Activated CD8-positive, alpha-beta memory T cell treated with anti-CD3 and anti-CD28 coated beads, Interleukin-2, amount 10 ng/mL, durations not matched to agents 7 days and 5 days (primary cell): ENCODE measurements around the gene UGT1A5. TPM values are rescaled to one million over a fixed set of nuclear protein-coding genes. Genes with fewer than 3 reads are reported as not detected.

Experiments
- ATAC-seq: fragments of 150-1000 bp; cut with Tn5 transposase; one replicate; pipeline ENCODE4 v1.10.0; 2021; ENCODE audit warnings: moderate library complexity
- CTCF ChIA-PET: fragments of 350-600 bp; sonication (Branson Sonifier 250); formaldehyde crosslinking; loops from one replicate; lab custom pipeline; 2021; ENCODE audit warnings: antibody characterized with exemption; lab: Charles Lee
- DNase-seq: peaks from one replicate; pipeline ENCODE4 v3.0.0-alpha.2; 2020
- H3K27ac Mint-ChIP-seq: one replicate; pipeline ENCODE4 v1.8.0; 2021; ENCODE audit warnings: mild to moderate bottlenecking, mixed read lengths
- H3K27me3 Mint-ChIP-seq: one replicate; pipeline ENCODE4 v1.8.0; 2021; ENCODE audit warnings: mixed read lengths
- H3K36me3 Mint-ChIP-seq: one replicate; pipeline ENCODE4 v1.8.0; 2021; ENCODE audit warnings: mild to moderate bottlenecking, mixed read lengths
- H3K4me1 Mint-ChIP-seq: one replicate; pipeline ENCODE4 v1.8.0; 2021; ENCODE audit warnings: mixed read lengths
- H3K4me3 Mint-ChIP-seq: one replicate; pipeline ENCODE4 v1.8.0; 2021; ENCODE audit warnings: mild to moderate bottlenecking, moderate library complexity, mixed read lengths
- H3K9me3 Mint-ChIP-seq: one replicate; pipeline ENCODE4 v1.8.0; 2022; ENCODE audit warnings: low read depth, mixed read lengths
- total RNA-seq, 2 experiments: library from RNA; stranded (reverse); gene quantifications; one replicate each; pipeline ENCODE4 v1.2.3, GENCODE V29; 2021

Gene UGT1A5
- total RNA-seq, 2 experiments from 2014 or later, result not detected

- no peak for ATAC-seq
- CTCF ChIA-PET, result no interaction called here
- Mint-ChIP-seq H3K4me3 (no peak overlapping the region), H3K9me3 (no peaks in the 10 kb centered on the region), H3K27me3 (peaks cover 21% of the 10 kb centered on the region), H3K27ac (no peak overlapping the region), H3K4me1 (no peaks in the 10 kb centered on the region), H3K36me3 (no peaks in the 10 kb centered on the region)
- no peak for DNase-seq
These were observed 104.1 kb downstream of the UGT1A5 start for GRCh38 chr2:233816771-233817170.

GRCh38 chr2:233817361-233817911, 104.7 kb downstream of the UGT1A5 start:
- Mint-ChIP-seq H3K27ac (no peak overlapping the region), H3K27me3 (peaks cover 21% of the 10 kb centered on the region), H3K4me1 (no peaks in the 10 kb centered on the region), H3K36me3 (no peaks in the 10 kb centered on the region), H3K4me3 (no peak overlapping the region), H3K9me3 (no peaks in the 10 kb centered on the region)
- DNase-seq (no peak), ATAC-seq (no peak)
- CTCF ChIA-PET, result no interaction called here

DNA sequence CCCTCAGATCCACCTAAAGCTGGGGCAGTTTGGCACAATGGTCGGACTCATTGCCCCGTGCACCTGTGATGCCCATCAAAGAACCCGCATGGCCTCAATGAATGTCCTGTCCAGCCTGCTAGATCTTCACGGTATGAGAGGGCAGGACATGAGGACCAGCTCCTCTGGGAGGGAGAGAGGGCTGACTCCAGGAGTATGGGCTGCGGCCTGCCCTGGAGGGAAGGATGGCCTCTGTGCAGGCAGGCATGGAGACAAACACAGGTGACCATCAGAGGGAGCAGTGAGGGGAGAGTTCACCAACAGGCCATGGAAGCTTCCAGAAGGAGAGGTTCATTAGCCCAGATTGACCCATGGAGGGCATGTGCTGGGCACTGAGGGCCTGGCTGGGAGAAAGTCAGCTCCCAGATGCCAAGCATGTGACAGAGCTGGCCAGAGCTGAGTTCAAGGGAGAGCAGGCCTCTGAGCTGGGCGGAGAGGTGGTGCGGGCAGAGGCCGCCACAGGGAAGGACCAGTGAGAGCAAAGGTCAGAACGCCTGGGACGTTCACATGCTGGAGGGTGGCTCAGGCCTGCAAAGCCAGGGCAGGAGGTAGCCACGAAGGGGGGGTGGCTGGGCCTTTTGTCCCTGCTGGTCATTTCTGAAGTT, 105.4 kb downstream of the UGT1A5 start:
- Mint-ChIP-seq H3K4me1 (no peaks in the 10 kb centered on the region), H3K9me3 (no peaks in the 10 kb centered on the region), H3K36me3 (no peaks in the 10 kb centered on the region), H3K27ac (no peak overlapping the region), H3K4me3 (no peak overlapping the region), H3K27me3 (peaks cover 21% of the 10 kb centered on the region)
- ATAC-seq, result no peak
- no peak for DNase-seq
- CTCF ChIA-PET, result no interaction called here

GRCh38 chr2:233818639-233819621, 106.2 kb downstream of the UGT1A5 start:
- H3K4me1 Mint-ChIP-seq, result no peaks in the 10 kb centered on the region
- H3K4me3 Mint-ChIP-seq, result no peak overlapping the region
- CTCF ChIA-PET, result no interaction called here
- no peaks in the 10 kb centered on the region for H3K36me3 Mint-ChIP-seq
- H3K27ac Mint-ChIP-seq, result no peak overlapping the region
- peaks cover 16% of the 10 kb centered on the region for H3K27me3 Mint-ChIP-seq
- no peak for ATAC-seq
- H3K9me3 Mint-ChIP-seq, result no peaks in the 10 kb centered on the region
- no peak for DNase-seq

- Mint-ChIP-seq H3K27ac (no peak overlapping the region), H3K36me3 (no peaks in the 10 kb centered on the region), H3K9me3 (no peaks in the 10 kb centered on the region), H3K4me3 (no peak overlapping the region), H3K27me3 (peaks cover 13% of the 10 kb centered on the region), H3K4me1 (no peaks in the 10 kb centered on the region)
- DNase-seq (no peak), ATAC-seq (no peak)
- CTCF ChIA-PET, result no interaction called here
These were observed 107.4 kb downstream of the UGT1A5 start for GRCh38 chr2:233819884-233820773.

DNA sequence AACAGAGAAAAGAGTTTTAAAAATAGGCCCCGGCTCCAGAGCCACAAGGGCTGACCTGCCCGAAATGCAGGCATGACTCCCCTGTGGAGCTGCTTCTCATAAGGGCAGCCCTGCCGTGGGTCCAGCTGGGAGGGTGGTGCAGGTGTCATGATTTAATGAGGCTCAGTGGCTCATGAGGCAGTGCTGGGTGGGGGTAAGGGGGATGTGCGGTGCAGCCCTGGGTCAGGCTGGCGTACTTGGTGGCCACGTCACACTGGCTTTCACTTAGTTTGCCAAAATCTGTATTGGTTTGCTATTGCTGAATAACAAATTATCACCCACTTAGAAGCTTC, 108.0 kb downstream of the UGT1A5 start:
- H3K27me3 Mint-ChIP-seq, result peaks cover 14% of the 10 kb centered on the region
- no peaks in the 10 kb centered on the region for H3K36me3 Mint-ChIP-seq
- no peaks in the 10 kb centered on the region for H3K9me3 Mint-ChIP-seq
- DNase-seq, result no peak
- H3K4me1 Mint-ChIP-seq, result no peaks in the 10 kb centered on the region
- H3K27ac Mint-ChIP-seq, result no peak overlapping the region
- no peak for ATAC-seq
- CTCF ChIA-PET, result no interaction called here
- no peak overlapping the region for H3K4me3 Mint-ChIP-seq

DNA sequence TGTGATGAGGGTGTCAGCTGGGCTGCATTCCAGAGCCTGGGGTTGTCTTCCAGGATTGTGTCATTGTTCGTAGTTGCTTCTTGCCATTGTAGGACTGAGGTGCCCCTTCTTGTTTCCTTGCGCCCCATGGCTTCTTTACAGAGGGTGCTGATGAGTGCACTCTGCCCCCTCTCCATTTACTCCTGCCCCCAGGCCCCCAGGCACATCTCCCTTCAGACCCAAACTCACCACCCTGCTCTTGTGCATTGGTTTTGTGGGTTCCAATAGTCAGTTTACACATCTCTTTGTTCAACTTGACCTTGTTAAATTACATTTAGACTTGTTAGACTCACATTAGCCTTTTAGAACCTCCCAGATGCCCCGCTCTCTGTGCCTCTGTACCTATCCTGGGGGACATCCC, 108.5 kb downstream of the UGT1A5 start:
- no peaks in the 10 kb centered on the region for H3K4me1 Mint-ChIP-seq
- H3K27me3 Mint-ChIP-seq, result peaks cover 10% of the 10 kb centered on the region
- H3K36me3 Mint-ChIP-seq, result no peaks in the 10 kb centered on the region
- no peak for DNase-seq
- CTCF ChIA-PET, result no interaction called here
- no peak for ATAC-seq
- no peak overlapping the region for H3K27ac Mint-ChIP-seq
- H3K9me3 Mint-ChIP-seq, result no peaks in the 10 kb centered on the region
- H3K4me3 Mint-ChIP-seq, result no peak overlapping the region

DNA sequence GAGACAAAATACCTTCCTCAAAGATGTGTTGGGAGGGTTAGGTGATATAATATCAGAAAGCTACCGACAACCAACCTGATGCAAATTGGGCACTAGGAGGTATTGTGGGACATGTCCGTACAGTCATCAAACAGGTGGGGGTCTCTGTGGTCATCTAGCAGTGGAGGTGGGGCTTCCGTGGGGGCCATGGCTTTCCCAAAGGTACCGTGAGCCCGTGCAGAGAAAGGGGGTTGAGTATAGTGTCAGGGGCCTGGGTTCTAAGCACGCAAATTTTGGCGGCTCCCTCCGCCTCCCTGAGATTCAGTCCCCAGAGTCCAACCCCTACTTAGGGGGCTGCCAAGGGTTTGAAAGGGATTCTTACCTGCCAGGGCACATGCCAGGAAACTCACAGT, 109.0 kb downstream of the UGT1A5 start:
- Mint-ChIP-seq H3K4me3 (no peak overlapping the region), H3K27me3 (peaks cover 10% of the 10 kb centered on the region), H3K4me1 (no peaks in the 10 kb centered on the region), H3K27ac (no peak overlapping the region), H3K9me3 (no peaks in the 10 kb centered on the region), H3K36me3 (no peaks in the 10 kb centered on the region)
- ATAC-seq, result no peak
- no peak for DNase-seq
- CTCF ChIA-PET, result no interaction called here

DNA sequence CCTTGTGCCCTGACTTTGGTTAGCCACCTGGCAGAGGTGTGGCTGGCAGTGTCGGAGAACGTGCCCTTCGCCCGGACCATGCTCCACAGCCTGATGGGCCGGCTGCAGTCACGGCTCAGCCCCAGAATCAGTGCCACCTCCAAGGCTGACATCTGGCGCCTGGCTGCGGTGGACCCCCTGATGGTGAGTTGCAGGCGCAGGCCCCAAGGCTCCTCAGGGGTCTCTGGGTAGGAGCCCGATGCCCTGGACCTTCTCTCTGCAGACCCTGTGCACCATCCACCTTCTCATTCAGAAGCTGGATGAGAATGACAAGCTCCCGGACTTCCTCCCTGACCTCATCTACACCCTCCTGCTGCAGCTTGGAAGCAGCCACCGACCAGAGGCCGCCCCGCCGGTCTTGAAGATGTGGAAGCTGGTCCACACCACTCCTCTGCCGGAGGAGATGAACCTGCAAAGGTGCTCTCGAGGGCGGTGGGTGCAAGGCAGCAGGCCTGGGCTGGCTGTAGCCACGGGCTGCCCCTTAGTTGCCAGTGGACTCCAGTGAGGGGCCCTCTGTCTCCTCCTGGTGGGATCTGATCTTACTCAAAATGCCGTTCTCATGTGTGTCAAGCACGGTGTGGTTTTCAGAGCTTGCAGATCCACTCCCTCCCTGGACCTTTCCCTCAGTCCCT, 109.5 kb downstream of the UGT1A5 start:
- CTCF ChIA-PET, result no interaction called here
- DNase-seq (no peak), ATAC-seq (no peak)
- no peaks in the 10 kb centered on the region for H3K36me3 Mint-ChIP-seq
- H3K4me3 Mint-ChIP-seq, result no peak overlapping the region
- no peak overlapping the region for H3K27ac Mint-ChIP-seq
- no peaks in the 10 kb centered on the region for H3K4me1 Mint-ChIP-seq
- H3K9me3 Mint-ChIP-seq, result no peaks in the 10 kb centered on the region
- H3K27me3 Mint-ChIP-seq, result peaks cover 10% of the 10 kb centered on the region

Other genes with a start within 250 kb of the UGT1A5 start
- gene USP40, start 146.1 kb upstream of the UGT1A5 start, total RNA-seq, result 10 to 100 TPM in 1 of 2 experiments, 1 to 10 TPM in 1; 8.7 to 11.2 TPM
- gene UGT1A8, start 95.3 kb upstream of the UGT1A5 start, total RNA-seq, result not detected
- gene UGT1A10, start 76.5 kb upstream of the UGT1A5 start, total RNA-seq, result not detected
- not detected for gene UGT1A9, start 41.0 kb upstream of the UGT1A5 start, total RNA-seq
- not detected for gene UGT1A7, start 31.0 kb upstream of the UGT1A5 start, total RNA-seq
- gene UGT1A6, start 20.0 kb upstream of the UGT1A5 start, total RNA-seq, result not detected
- gene UGT1A4, start 5.8 kb downstream of the UGT1A5 start, total RNA-seq, result not detected
- gene UGT1A3, start 16.1 kb downstream of the UGT1A5 start, total RNA-seq, result not detected
- not detected for gene UGT1A1, start 47.4 kb downstream of the UGT1A5 start, total RNA-seq
- gene MROH2A, start 65.4 kb downstream of the UGT1A5 start, total RNA-seq, result not detected
- 100 to 1,000 TPM; 111 to 145 TPM for gene HJURP, start 141.6 kb downstream of the UGT1A5 start, total RNA-seq
- not detected for gene TRPM8, start 204.5 kb downstream of the UGT1A5 start, total RNA-seq